HFF-Myc (cell line): Measurements from ENCODE around the gene MAML2.

ENCODE experiments used
- DNase-seq: peaks from one replicate; pipeline ENCODE4 v3.0.0-alpha.2; 2011; ENCODE audit warnings: low read depth; ENCODE audit errors: extremely low read depth
- H3K4me3 ChIP-seq: replicated peaks from 2 replicates; pipeline ENCODE4 v1.5.1; 2011; ENCODE audit warnings: low read depth, mild to moderate bottlenecking, control low read depth, low read length
- TF ChIP-seq, protein P1 (sequence below): IDR thresholded peaks from 2 replicates; pipeline ENCODE4 v1.5.1; 2012; ENCODE audit warnings: mild to moderate bottlenecking, low read depth, low read length, control low read depth; ENCODE audit errors: missing control alignments

The MAML2 gene

DNA sequence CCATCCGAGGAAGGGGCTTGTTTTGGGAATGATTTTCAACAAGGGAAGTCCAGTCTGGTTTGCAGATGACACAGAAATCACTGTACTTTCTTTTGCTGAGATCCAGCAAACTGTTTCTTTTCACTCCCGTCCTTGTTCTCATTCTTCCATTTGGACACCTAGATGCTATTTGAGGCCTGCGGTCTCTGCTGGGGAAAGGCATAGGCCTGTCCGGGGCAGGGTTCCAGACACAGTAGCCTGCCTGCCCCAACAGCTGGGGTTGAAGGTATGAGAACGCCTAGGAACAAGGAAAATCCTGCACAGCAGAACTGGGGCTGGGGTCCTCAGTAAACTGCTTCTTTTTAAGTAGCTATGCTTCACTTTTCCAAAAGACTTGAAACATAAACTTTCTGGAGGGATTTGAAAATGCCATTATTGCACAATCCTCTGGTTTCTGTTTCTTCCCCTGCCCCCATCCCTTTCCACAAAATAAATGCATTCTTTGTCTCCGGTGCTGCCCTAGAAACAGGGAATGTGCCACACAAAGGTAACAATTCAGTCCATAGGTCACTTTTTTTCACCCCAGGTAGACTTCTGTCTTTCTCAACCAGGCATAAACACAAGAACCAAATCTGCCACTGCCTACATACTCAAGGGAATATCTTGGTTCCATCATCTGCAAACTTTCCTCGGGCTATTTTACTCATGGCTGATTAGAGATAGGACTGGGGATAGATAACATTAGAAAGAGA, 244.3 kb downstream of the MAML2 start:
- no peak for DNase-seq
- no peak overlapping the region for H3K4me3 ChIP-seq
- TF ChIP-seq, protein P1, sequence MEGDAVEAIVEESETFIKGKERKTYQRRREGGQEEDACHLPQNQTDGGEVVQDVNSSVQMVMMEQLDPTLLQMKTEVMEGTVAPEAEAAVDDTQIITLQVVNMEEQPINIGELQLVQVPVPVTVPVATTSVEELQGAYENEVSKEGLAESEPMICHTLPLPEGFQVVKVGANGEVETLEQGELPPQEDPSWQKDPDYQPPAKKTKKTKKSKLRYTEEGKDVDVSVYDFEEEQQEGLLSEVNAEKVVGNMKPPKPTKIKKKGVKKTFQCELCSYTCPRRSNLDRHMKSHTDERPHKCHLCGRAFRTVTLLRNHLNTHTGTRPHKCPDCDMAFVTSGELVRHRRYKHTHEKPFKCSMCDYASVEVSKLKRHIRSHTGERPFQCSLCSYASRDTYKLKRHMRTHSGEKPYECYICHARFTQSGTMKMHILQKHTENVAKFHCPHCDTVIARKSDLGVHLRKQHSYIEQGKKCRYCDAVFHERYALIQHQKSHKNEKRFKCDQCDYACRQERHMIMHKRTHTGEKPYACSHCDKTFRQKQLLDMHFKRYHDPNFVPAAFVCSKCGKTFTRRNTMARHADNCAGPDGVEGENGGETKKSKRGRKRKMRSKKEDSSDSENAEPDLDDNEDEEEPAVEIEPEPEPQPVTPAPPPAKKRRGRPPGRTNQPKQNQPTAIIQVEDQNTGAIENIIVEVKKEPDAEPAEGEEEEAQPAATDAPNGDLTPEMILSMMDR, result no peak

DNA sequence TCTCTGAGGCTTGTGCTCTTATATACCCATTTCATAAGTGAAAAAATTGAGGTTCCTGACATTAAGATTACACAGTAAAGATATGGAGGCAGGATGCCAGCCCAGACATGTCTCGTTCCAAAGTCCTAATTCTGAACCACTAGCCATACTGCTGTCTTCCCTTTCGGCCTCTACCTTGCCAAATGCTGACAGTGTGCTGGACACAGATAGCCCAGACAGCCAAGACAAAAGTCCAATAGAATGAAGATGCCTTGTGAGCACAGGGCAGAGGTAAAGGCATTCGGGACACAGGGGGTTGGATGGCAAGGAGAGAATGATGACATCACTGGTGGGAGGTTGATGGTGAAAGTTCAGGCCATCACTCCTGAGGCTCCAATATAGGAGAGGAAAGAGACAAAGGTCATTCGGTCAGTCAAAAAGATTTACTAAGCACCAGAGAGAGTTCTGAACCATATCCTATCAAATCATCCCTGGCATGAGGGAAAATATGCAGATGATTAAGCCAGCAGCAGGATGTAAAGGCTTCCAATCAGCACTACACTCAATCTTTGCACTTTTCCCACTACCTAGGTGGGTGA, 245.1 kb downstream of the MAML2 start:
- TF ChIP-seq, protein P1, result no peak
- no peak for DNase-seq
- H3K4me3 ChIP-seq, result no peak overlapping the region

DNA sequence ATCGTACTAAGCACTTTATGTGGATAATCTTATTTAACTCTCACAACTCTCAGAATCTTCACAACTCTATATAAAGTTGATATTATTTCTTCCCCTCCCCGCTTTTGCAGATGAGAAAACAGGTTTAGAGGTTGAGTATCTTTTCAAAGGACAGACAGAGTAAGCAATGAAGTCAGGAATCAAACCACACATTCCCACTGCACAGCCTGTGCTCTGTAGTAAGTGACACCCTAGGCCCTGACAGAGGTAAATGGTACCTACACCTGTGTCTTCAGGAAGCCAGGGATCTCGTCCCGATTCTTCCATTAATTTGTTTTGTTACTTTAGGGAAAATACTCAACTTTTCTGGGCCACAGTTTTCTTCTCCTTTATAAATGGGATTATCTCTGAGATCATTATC, 246.6 kb downstream of the MAML2 start:
- TF ChIP-seq, protein P1, result no peak
- no peak for DNase-seq
- no peak overlapping the region for H3K4me3 ChIP-seq

DNA sequence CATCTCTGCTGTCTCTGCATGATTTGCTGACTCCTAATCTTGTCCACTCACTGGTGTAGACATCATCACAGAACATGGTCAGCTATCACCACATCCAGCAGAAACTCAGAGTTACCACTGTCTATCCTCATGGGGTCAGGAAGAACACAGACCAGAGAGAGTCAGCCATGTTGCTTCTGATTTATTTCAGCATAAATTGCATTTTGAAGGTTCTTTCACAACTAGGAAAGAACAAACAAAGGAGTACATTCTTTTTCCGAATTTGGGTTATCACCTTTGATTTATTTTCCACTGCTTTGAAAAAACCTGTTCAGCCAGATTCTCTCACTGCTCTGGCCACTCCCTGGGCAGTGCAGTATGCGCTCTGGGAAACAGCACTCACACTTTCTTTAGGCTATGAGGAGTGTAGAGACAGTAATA, 247.1 kb downstream of the MAML2 start:
- DNase-seq, result no peak
- TF ChIP-seq, protein P1, result no peak
- no peak overlapping the region for H3K4me3 ChIP-seq

DNA sequence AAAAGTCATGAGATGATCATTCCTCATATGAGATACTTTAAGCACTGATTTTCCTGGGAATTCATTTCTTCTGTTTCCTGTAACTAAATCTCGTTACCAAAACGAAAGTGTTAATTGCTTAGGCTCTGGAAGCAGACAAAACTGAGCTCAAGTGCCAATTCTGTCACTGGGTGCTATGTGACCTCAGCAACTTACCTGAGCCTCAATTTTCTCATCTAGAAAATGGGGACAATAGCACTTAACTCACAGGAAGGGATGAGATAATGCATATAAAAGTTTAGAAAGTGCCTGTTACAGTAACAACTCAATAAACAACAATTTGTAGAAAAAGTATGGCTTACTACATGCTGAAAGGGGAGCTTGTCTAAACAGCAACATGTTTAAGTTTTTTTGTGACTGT, 248.8 kb downstream of the MAML2 start:
- no peak for DNase-seq
- no peak overlapping the region for H3K4me3 ChIP-seq
- TF ChIP-seq, protein P1, result no peak

DNA sequence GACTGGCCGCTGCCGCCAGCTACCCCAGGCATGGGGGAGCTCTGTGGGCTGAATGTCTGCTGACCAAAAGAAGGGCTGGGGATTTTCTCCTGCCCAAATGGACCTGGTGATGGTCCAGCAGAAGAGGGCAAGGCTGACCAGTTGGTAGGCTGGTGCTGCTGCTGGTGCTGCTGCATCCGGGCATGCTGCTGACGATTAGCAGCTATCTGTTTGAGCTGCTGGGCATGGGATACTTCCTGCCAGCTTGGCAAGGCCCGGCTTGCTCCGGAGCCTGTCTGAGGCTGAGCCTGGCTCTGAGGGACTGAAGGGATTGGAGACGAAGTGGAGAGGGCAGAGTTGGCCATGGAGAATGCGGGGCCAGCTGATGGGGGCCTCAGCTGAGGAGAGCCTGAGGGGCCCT, 250.5 kb downstream of the MAML2 start:
- no peak for DNase-seq
- TF ChIP-seq, protein P1, result no peak
- H3K4me3 ChIP-seq, result no peak overlapping the region
